Panc1 (cell line): Measurements from ENCODE around the gene PGAM2.
A peak's percentile ranks its signal among the peaks of the same experiment; 100 is the strongest.

Source experiments
- CTCF ChIP-seq: fragments of 450-650 bp; IDR thresholded peaks from 2 replicates; pipeline ENCODE4 v1.5.1; 2017; ENCODE audit warnings: mild to moderate bottlenecking
- POLR2AphosphoS5 ChIP-seq: IDR thresholded peaks from 2 replicates; pipeline ENCODE4 v1.6.1; 2012; ENCODE audit warnings: mild to moderate bottlenecking, low read depth, low read length, moderate library complexity
- SIN3A ChIP-seq: IDR thresholded peaks from 2 replicates; pipeline ENCODE4 v1.6.1; 2012; ENCODE audit warnings: low read depth, mild to moderate bottlenecking, low read length, moderate library complexity, borderline replicate concordance; ENCODE audit not compliant: insufficient read depth
- TCF7L2 ChIP-seq: IDR thresholded peaks from 2 replicates; pipeline ENCODE4 v1.6.1; 2011; ENCODE audit warnings: mild to moderate bottlenecking, low read depth, low read length, inconsistent platforms
- TF ChIP-seq, protein P1 (sequence below), 2 experiments: IDR thresholded peaks; 2 replicates each; pipeline ENCODE4 v1.6.1; 2011 to 2012; ENCODE audit warnings: low read depth in 2 of 2, control low read depth in 1 of 2, low read length in 1 of 2, mild to moderate bottlenecking in 1 of 2, moderate library complexity in 1 of 2; ENCODE audit not compliant: insufficient read depth in 1 of 2

GRCh38 chr7:44082541-44083207 lies 17.3 kb upstream of the PGAM2 start:
- no peak; the same call in 1 of the 2 replicates for TF ChIP-seq CTCF
- TF ChIP-seq, protein P1, sequence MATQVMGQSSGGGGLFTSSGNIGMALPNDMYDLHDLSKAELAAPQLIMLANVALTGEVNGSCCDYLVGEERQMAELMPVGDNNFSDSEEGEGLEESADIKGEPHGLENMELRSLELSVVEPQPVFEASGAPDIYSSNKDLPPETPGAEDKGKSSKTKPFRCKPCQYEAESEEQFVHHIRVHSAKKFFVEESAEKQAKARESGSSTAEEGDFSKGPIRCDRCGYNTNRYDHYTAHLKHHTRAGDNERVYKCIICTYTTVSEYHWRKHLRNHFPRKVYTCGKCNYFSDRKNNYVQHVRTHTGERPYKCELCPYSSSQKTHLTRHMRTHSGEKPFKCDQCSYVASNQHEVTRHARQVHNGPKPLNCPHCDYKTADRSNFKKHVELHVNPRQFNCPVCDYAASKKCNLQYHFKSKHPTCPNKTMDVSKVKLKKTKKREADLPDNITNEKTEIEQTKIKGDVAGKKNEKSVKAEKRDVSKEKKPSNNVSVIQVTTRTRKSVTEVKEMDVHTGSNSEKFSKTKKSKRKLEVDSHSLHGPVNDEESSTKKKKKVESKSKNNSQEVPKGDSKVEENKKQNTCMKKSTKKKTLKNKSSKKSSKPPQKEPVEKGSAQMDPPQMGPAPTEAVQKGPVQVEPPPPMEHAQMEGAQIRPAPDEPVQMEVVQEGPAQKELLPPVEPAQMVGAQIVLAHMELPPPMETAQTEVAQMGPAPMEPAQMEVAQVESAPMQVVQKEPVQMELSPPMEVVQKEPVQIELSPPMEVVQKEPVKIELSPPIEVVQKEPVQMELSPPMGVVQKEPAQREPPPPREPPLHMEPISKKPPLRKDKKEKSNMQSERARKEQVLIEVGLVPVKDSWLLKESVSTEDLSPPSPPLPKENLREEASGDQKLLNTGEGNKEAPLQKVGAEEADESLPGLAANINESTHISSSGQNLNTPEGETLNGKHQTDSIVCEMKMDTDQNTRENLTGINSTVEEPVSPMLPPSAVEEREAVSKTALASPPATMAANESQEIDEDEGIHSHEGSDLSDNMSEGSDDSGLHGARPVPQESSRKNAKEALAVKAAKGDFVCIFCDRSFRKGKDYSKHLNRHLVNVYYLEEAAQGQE (IDR thresholded peaks at IDR 0.05; ENCODE audit: insufficient read depth in 1 of 2, low read depth in 2 of 2, low read length in 1 of 2): no peak
- TF ChIP-seq POLR2AphosphoS5: peak; percentile 44
- TF ChIP-seq TCF7L2: 0 out of 2 replicates have a peak, but pooled peaks have one; percentile 42
- TF ChIP-seq SIN3A: no peak; the same call in 1 of the 2 replicates
